ENCODE measurements around the gene SNTB2.
"Not testable (repeated sequence)": the region's sequence is repeated elsewhere in the genome, so short reads cannot be mapped to it uniquely, and the experiment has no call there.

SNTB2 gene

GRCh38 chr16:69270831-69271230 lies 83.9 kb downstream of the SNTB2 start:
- Histone ChIP-seq H3K4me3 (ENCODE audit: low read depth in 1 of 5, low read length in 5 of 5) (no peak overlapping the region), H3K9me3 (ENCODE audit: control insufficient read depth in 5 of 5, low read length in 5 of 5) (no peaks in the 10 kb centered on the region), H3K27ac (ENCODE audit: low read depth, low read length) (peak overlapping the region; percentile 53), H3K4me1 (ENCODE audit: control insufficient read depth in 5 of 5, insufficient read depth in 5 of 5, low read length in 5 of 5) (peaks cover 4 to 26% (median 18%) of the 10 kb centered on the region in 5 donors), H3K27me3 (ENCODE audit: control insufficient read depth in 5 of 5, insufficient read depth in 4 of 5, low read length in 5 of 5) (no peaks in the 10 kb centered on the region), H3K9ac (ENCODE audit: low read length in 5 of 5) (no peak overlapping the region), H3K36me3 (ENCODE audit: control insufficient read depth in 5 of 5, insufficient read depth in 5 of 5, low read length in 5 of 5) (peaks cover 0 to 7% (median 2%) of the 10 kb centered on the region in 5 donors)

GRCh38 chr16:69273009-69273408 lies 86.0 kb downstream of the SNTB2 start:
- H3K9ac ChIP-seq (ENCODE audit: low read length in 5 of 5) = no peak overlapping the region
- H3K27me3 ChIP-seq (ENCODE audit: control insufficient read depth in 5 of 5, insufficient read depth in 4 of 5, low read length in 5 of 5) = no peaks in the 10 kb centered on the region
- H3K4me1 ChIP-seq (ENCODE audit: control insufficient read depth in 5 of 5, insufficient read depth in 5 of 5, low read length in 5 of 5) = peaks cover 7 to 40% (median 35%) of the 10 kb centered on the region in 5 donors
- H3K27ac ChIP-seq (ENCODE audit: low read depth, low read length) = peak overlapping the region; percentile 2
- H3K9me3 ChIP-seq (ENCODE audit: control insufficient read depth in 5 of 5, low read length in 5 of 5) = no peaks in the 10 kb centered on the region
- H3K4me3 ChIP-seq (ENCODE audit: low read depth in 1 of 5, low read length in 5 of 5) = no peak overlapping the region
- H3K36me3 ChIP-seq (ENCODE audit: control insufficient read depth in 5 of 5, insufficient read depth in 5 of 5, low read length in 5 of 5) = peaks cover 0 to 7% (median 2%) of the 10 kb centered on the region in 5 donors

GRCh38 chr16:69274699-69275235 lies 87.8 kb downstream of the SNTB2 start:
- H3K36me3 ChIP-seq (ENCODE audit: control insufficient read depth in 5 of 5, insufficient read depth in 5 of 5, low read length in 5 of 5) = peaks cover 0 to 7% (median 2%) of the 10 kb centered on the region in 5 donors
- H3K9me3 ChIP-seq (ENCODE audit: control insufficient read depth in 5 of 5, low read length in 5 of 5) = no peaks in the 10 kb centered on the region
- peaks cover 7 to 40% (median 37%) of the 10 kb centered on the region in 5 donors for H3K4me1 ChIP-seq (ENCODE audit: control insufficient read depth in 5 of 5, insufficient read depth in 5 of 5, low read length in 5 of 5)
- H3K4me3 ChIP-seq (ENCODE audit: low read depth in 1 of 5, low read length in 5 of 5) = no peak overlapping the region
- no peak overlapping the region for H3K9ac ChIP-seq (ENCODE audit: low read length in 5 of 5)
- H3K27me3 ChIP-seq (ENCODE audit: control insufficient read depth in 5 of 5, insufficient read depth in 4 of 5, low read length in 5 of 5) = no peaks in the 10 kb centered on the region
- peak overlapping the region; percentile 92 for H3K27ac ChIP-seq (ENCODE audit: low read depth, low read length)

GRCh38 chr16:69276148-69277115 lies 89.5 kb downstream of the SNTB2 start:
- H3K4me1 ChIP-seq (ENCODE audit: control insufficient read depth in 5 of 5, insufficient read depth in 5 of 5, low read length in 5 of 5) = peaks cover 7 to 35% (median 28%) of the 10 kb centered on the region in 5 donors
- no peaks in the 10 kb centered on the region for H3K27me3 ChIP-seq (ENCODE audit: control insufficient read depth in 5 of 5, insufficient read depth in 4 of 5, low read length in 5 of 5)
- H3K27ac ChIP-seq (ENCODE audit: low read depth, low read length) = peak overlapping the region; percentile 92
- peaks cover 0 to 7% (median 2%) of the 10 kb centered on the region in 5 donors for H3K36me3 ChIP-seq (ENCODE audit: control insufficient read depth in 5 of 5, insufficient read depth in 5 of 5, low read length in 5 of 5)
- H3K4me3 ChIP-seq (ENCODE audit: low read depth in 1 of 5, low read length in 5 of 5) = no peak overlapping the region
- peak overlapping the region in 2 of 5 donors; percentile 35 to 56 for H3K9ac ChIP-seq (ENCODE audit: low read length in 5 of 5)
- H3K9me3 ChIP-seq (ENCODE audit: control insufficient read depth in 5 of 5, low read length in 5 of 5) = no peaks in the 10 kb centered on the region

- H3K27me3 ChIP-seq (ENCODE audit: control insufficient read depth in 5 of 5, insufficient read depth in 4 of 5, low read length in 5 of 5) = no peaks in the 10 kb centered on the region
- H3K4me3 ChIP-seq (ENCODE audit: low read depth in 1 of 5, low read length in 5 of 5) = no peak overlapping the region
- peaks cover 7 to 35% (median 28%) of the 10 kb centered on the region in 5 donors for H3K4me1 ChIP-seq (ENCODE audit: control insufficient read depth in 5 of 5, insufficient read depth in 5 of 5, low read length in 5 of 5)
- H3K36me3 ChIP-seq (ENCODE audit: control insufficient read depth in 5 of 5, insufficient read depth in 5 of 5, low read length in 5 of 5) = peaks cover 0 to 7% (median 2%) of the 10 kb centered on the region in 5 donors
- no peak overlapping the region for H3K9ac ChIP-seq (ENCODE audit: low read length in 5 of 5)
- peak overlapping the region; percentile 92 for H3K27ac ChIP-seq (ENCODE audit: low read depth, low read length)
- H3K9me3 ChIP-seq (ENCODE audit: control insufficient read depth in 5 of 5, low read length in 5 of 5) = no peaks in the 10 kb centered on the region
These were observed 90.4 kb downstream of the SNTB2 start for GRCh38 chr16:69277413-69277812.

GRCh38 chr16:69283851-69284250 lies 96.9 kb downstream of the SNTB2 start:
- Histone ChIP-seq H3K9me3 (ENCODE audit: control insufficient read depth in 5 of 5, low read length in 5 of 5) (no peaks in the 10 kb centered on the region), H3K36me3 (ENCODE audit: control insufficient read depth in 5 of 5, insufficient read depth in 5 of 5, low read length in 5 of 5) (peaks cover 5 to 16% (median 10%) of the 10 kb centered on the region in 5 donors)

GRCh38 chr16:69285240-69285639 lies 98.3 kb downstream of the SNTB2 start:
- no peaks in the 10 kb centered on the region for H3K9me3 ChIP-seq (ENCODE audit: control insufficient read depth in 5 of 5, low read length in 5 of 5)
- H3K4me3 ChIP-seq (ENCODE audit: low read depth in 1 of 5, low read length in 5 of 5) = no peak overlapping the region
- H3K27me3 ChIP-seq (ENCODE audit: control insufficient read depth in 5 of 5, insufficient read depth in 4 of 5, low read length in 5 of 5) = no peaks in the 10 kb centered on the region
- peaks cover 0 to 16% (median 8%) of the 10 kb centered on the region in 5 donors for H3K4me1 ChIP-seq (ENCODE audit: control insufficient read depth in 5 of 5, insufficient read depth in 5 of 5, low read length in 5 of 5)
- no peak overlapping the region for H3K27ac ChIP-seq (ENCODE audit: low read depth, low read length)
- no peak overlapping the region for H3K9ac ChIP-seq (ENCODE audit: low read length in 5 of 5)
- peaks cover 5 to 16% (median 10%) of the 10 kb centered on the region in 5 donors for H3K36me3 ChIP-seq (ENCODE audit: control insufficient read depth in 5 of 5, insufficient read depth in 5 of 5, low read length in 5 of 5)

More at GRCh38 chr16:69283851-69284250, 96.9 kb downstream of the SNTB2 start:
- Histone ChIP-seq H3K4me1 (ENCODE audit: control insufficient read depth in 5 of 5, insufficient read depth in 5 of 5, low read length in 5 of 5) (peaks cover 0 to 16% (median 8%) of the 10 kb centered on the region in 5 donors), H3K4me3 (ENCODE audit: low read depth in 1 of 5, low read length in 5 of 5) (no peak overlapping the region), H3K27ac (ENCODE audit: low read depth, low read length) (no peak overlapping the region), H3K9ac (ENCODE audit: low read length in 5 of 5) (no peak overlapping the region), H3K27me3 (ENCODE audit: control insufficient read depth in 5 of 5, insufficient read depth in 4 of 5, low read length in 5 of 5) (no peaks in the 10 kb centered on the region)

- Histone ChIP-seq H3K27ac (ENCODE audit: low read depth, low read length) (peak overlapping the region; percentile 54), H3K27me3 (ENCODE audit: control insufficient read depth in 5 of 5, insufficient read depth in 4 of 5, low read length in 5 of 5) (no peaks in the 10 kb centered on the region), H3K4me3 (ENCODE audit: low read depth in 1 of 5, low read length in 5 of 5) (no peak overlapping the region), H3K36me3 (ENCODE audit: control insufficient read depth in 5 of 5, insufficient read depth in 5 of 5, low read length in 5 of 5) (peaks cover 5 to 20% (median 10%) of the 10 kb centered on the region in 5 donors), H3K4me1 (ENCODE audit: control insufficient read depth in 5 of 5, insufficient read depth in 5 of 5, low read length in 5 of 5) (peaks cover 0 to 16% (median 8%) of the 10 kb centered on the region in 5 donors), H3K9ac (ENCODE audit: low read length in 5 of 5) (no peak overlapping the region), H3K9me3 (ENCODE audit: control insufficient read depth in 5 of 5, low read length in 5 of 5) (no peaks in the 10 kb centered on the region)
These were observed 100.2 kb downstream of the SNTB2 start for GRCh38 chr16:69286941-69287713.

- H3K36me3 ChIP-seq (ENCODE audit: control insufficient read depth in 5 of 5, insufficient read depth in 5 of 5, low read length in 5 of 5); H3K9me3 ChIP-seq (ENCODE audit: control insufficient read depth in 5 of 5, low read length in 5 of 5); H3K27ac ChIP-seq (ENCODE audit: low read depth, low read length); H3K4me1 ChIP-seq (ENCODE audit: control insufficient read depth in 5 of 5, insufficient read depth in 5 of 5, low read length in 5 of 5); H3K9ac ChIP-seq (ENCODE audit: low read length in 5 of 5); H3K27me3 ChIP-seq (ENCODE audit: control insufficient read depth in 5 of 5, insufficient read depth in 4 of 5, low read length in 5 of 5); H3K4me3 ChIP-seq (ENCODE audit: low read depth in 1 of 5, low read length in 5 of 5): not testable (repeated sequence)
These were observed 104.7 kb downstream of the SNTB2 start for GRCh38 chr16:69291657-69292056.
